NK-92 (cell line): Measurements from ENCODE around the gene PKD1L1.
"Not testable (repeated sequence)": the region's sequence is repeated elsewhere in the genome, so short reads cannot be mapped to it uniquely, and the experiment has no call there.

Experiments
- DNase-seq: peaks from one replicate; lab custom pipeline; 2025; ENCODE audit not compliant: unreplicated experiment; lab: John Stamatoyannopoulos, UW

PKD1L1 gene

DNA sequence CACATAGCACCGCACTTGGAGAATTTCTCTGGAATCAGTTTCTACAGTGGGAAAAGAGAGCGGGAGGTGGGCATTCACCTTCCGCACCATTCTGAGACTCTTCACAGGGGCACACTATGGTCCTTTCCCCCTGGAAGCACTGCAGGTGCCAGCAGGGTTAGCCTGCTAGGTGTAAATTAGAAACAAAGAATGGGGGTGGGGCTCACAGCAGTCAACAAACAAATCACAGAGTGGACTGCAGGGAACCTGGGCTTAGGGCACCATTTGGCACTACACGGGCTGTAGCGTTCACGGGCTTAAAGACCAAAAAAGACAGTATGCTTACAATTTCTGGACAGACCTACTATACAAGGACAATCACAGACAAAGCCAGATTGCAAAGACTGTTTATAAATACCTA lies 8.0 kb upstream of the PKD1L1 start:
- no peak for DNase-seq

DNA sequence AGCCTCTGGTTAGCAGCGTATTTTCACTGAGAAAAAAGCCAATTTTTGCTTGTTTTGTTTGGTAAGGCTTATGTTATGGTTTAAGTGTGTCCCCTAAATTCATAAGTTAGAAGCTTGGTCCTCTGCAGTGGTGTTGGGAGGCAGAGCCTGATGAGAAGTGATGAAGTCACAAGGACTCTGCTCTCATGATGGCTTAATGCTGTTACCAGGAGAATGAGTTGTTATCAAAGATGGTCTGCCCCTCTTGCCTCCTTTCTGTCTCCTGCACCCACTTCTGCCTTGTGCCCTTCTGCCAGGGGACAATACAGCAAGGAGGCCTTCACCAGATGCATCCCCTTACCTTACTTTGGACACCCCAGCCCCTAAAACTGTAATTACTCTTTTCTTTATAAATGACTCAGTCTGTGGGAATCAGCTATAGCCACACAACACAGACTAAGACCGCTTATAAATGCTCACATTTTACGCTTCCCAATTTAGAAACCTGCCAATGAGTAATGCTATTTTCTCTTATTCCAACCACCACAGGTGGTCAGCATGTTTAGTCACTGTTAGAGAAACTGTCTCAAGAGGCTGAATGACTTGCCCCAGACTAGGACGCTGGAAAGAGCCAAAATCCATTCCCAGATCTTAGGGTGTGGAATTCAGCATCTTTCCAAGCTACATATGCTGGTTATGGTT lies 6.1 kb upstream of the PKD1L1 start:
- DNase-seq: no peak

DNA sequence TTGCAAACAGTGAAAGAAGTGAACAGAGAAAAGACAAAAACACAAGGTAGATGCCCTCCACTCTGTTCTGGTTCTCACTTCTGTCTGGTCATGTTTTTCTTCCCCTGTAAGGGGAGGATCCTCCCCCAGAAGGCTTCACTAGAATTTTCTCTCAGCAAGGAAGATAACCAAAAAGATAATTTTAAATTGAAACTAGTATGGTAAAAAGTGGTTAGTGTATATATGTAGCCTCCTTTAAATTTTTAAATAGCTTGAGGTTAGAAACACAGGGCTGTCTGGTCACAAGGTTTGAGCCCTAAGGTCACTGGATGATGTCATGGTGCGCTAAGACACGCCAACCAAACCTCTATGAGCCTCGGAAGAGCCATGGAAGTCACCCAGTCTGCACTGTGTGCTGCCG lies 5.6 kb upstream of the PKD1L1 start:
- no peak for DNase-seq

DNA sequence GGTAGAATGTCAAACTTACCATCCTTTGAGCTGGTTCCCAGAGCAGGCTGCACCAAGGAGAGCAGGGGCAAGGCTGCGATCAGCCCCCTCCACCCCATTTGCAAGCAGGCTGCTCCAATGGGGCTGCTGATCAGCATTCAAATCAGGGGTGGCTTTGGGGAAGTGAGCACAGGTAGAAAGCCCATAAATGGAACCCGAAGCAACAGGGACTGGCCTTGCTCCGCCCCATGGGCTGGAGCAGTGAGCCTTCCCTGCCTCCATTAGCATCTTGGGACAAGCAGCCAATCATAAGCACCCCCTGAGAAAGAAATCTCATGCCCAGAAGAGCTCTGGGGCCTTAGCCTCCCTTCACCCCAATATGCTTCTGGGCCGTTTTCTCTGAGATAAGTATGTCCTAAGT lies 4.0 kb upstream of the PKD1L1 start:
- DNase-seq: no peak

DNA sequence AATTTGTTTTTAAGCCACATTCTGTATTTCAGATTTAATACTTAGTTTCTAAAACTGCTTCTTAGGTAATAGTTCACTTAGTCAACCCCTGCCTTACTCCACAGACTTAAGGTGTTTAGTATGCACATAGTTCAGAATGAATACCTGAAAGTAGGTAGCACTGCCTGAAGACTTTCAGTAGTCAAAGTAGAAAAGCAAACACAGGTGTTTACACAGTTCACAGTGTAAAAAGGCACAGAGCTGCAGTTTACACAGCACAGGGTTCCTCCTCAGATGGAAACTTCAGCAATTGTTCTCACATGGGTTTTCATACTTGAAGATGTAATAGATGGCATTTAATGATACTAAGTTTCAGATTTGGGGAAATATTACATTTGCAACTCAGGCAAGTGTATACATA lies 3.1 kb upstream of the PKD1L1 start:
- DNase-seq: no peak

DNA sequence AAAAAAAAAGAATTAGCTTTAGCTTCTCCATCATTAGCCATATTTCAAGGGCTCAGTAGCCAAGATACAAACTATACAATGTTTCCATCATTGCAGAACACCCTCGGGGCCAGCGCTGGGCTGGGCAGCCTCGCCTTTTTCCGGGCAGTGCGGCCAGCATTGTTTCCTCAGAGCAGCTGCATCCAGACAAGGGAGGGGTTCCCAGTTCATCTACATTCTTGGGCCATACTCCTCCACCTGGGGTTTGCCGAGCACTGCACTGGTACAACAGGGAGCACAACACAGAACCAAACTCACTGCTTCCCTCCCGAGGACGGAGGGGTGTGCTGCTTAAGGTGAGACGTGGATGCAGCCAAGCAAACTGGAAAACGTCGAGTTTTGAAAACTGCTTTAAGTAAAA lies 2.4 kb upstream of the PKD1L1 start:
- no peak for DNase-seq

DNA sequence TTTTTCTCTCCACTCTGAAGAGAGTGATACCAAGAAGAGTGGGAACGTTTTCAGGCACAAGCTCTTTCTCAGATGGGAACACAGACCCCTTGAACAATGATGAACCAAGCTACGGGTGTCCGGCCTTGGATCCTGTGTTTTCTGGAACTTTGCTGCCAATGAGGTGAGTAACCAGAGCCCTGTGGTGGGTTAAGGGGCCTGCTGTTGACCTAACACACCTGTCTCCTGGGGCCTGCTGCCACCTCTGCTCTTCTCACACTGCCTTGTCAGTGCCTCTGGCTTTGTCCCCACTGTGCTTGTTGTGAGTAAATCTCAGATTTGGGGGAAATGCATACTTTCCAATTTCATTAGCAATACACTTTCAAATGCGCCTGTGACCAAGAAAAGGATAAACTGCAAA lies 1.4 kb upstream of the PKD1L1 start:
- no peak for DNase-seq

DNA sequence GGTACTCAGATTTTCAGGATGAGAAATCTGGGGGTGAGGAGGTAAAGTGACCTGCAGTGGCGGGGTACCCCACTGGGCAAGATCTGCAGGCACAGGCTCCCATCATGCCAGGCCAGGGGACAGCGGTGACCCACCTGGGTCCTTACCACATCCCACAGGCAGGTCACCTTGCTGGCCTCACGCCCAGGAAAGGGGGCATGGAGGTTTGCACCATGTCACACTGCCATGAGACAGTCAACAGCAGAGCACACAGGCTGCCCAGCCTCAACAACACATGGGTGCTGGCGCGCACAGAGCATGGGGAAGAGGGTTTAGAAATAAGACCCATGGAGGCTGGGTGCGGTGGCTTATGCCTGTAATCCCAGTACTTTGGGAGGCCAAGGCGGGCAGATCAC lies 914 bp downstream of the PKD1L1 start:
- DNase-seq: no peak

DNA sequence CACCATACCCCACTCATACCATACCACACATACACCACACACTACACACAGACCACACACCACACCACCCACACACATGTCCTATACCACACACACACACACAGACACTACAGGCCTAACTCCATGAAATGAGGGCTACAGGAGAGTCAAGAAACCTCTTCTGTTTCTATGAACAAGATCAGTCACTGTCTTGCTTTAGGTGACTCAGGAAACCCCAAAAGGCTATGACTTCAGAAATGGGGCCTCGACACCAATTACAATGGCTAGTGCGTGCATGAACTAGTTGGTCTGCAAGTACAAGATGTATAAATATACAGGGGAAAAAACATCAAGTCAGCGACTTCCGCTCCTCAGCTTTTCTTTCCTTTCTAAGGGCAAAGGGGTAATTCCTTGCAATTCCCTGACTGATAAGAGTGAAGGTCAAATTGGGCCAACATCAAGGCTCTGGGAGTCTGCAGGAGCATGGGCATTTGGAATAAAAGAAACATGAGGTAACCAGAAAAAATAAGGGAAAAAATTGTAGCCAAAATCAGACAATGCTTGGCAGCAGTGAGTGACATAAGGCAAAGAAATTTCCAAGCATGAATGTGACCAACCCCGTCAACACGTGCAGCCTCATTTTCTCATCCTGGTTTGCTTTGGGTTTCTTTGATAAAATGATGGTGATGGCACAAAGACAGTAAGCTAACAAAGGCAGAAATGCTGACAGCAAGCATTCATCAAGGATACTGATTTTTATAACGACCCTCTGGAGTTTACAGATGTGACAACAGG lies 1.5 kb downstream of the PKD1L1 start:
- no peak for DNase-seq

DNA sequence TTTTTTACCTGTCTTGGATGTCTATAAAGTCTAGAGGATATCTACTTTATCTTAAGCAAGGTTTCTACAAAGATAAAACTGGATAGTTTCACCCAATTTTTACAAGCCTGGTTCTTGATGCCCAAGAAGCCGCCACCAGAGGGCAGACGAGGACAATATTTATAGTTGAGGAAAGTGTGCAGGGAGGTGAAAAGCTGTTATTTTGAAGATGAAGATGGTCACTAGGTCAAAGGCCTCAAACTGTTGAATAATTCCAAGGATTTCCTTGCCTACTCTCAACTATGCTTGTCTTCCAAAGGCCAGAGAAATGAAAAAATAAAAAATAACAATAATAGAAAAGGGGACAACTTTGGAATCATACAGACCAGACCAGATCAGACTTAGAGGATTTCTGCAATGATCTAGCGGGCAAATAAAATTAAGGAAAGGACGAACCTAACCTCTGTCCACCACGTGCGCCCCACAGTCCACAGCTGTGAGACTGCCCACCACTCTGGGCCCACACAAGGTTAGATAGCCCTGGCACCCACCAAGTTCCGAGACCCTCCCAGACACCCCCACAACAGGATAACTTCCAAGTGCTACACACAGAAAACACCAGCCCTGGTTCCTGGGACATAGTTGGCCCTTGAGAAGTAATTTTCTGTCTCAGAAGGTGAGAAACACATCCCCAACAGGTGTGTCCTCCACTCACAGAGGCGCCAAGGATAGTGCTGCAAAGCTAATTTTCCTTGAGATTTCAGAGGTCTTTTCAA lies 2.8 kb downstream of the PKD1L1 start:
- no peak for DNase-seq

DNA sequence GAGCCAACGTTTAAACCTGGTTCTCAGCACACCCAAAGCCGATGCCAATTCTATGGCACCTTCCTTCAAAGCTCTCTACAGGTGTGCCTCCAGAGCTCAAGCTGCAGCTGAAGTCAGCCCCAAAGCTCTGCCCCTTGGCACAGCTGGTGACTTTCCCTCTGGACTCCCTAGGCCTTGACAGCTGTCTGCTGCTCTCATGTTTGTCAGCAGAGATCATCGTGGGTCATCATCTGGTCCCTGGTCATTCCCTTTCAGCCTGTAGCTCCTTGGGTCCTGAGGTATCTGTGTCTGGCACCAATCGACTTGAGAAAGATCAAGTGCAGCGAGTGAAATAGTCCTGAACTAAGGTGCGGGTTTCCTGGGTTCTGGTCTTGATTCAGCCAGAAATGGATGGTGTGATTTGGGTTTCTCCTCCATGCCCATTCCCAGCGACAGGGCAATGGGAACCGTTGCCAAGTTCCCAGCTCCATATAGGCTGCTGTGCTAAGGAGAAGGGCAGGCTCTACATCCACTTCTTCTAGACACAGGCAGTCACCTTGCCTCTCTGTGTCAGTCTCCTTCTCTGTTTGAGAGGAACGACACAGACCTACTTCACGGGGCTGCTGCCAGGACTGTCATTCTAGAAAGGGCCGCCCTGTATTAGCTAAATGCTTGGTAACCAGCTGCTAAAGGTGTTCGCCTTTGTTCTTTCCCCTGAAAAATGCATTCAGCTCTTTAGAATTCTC lies 3.6 kb downstream of the PKD1L1 start:
- no peak for DNase-seq

DNA sequence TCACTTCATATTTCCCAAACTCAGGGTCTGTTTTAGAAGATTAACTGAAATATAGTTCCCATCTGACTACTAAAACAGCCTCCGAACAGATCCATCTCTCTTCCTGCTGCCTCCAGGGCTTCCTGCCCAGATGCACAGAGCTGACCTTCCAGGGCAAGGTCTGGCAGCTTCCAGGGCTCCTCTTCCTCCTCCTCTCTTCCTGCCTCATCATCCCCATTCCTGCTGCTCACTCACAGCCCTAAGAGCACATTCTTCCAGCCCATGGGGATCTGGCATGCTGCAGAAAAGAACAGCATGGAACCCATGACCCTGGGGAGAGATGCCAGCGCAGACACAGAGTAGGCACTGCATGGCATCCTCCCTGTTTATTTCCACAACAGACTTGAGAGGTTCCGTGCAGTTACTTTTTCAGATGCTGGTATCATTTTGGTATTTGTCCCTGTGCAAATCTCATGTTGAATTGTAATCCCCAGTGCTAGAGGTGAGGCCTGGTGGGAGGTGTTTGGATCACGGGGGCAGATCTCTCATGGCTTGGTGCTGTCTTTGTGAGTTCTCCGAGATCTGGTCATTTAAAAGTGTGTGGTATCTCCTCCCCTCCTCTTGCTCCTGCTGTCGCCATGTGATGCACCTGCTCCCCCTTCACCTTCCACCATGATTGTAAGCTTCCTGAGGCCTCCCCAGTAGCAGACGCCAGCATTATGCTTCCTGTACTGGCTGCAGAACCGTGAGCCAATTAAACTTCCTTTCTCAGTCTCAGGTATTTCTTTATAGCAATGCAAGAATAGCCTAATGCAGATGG lies 4.4 kb downstream of the PKD1L1 start:
- no peak for DNase-seq

DNA sequence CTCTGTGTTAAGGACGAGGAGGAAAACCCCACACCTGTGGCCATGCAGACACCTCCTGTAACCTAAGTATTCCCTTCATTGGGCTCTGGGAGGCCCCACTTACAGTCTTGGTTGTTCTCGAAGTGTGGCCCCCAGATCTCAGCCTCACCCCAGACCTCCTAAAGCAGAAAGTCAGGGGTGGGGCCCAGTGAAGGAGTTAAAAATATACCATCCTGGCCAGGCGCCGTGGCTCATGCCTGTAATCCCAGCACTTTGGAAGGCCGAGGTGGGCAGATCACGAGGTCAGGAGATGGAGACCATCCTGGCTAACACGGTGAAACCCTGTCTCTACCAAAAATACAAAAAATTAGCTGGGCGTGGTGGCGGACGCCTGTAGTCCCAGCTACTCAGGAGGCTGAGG lies 5.6 kb downstream of the PKD1L1 start:
- not testable (repeated sequence) for DNase-seq

DNA sequence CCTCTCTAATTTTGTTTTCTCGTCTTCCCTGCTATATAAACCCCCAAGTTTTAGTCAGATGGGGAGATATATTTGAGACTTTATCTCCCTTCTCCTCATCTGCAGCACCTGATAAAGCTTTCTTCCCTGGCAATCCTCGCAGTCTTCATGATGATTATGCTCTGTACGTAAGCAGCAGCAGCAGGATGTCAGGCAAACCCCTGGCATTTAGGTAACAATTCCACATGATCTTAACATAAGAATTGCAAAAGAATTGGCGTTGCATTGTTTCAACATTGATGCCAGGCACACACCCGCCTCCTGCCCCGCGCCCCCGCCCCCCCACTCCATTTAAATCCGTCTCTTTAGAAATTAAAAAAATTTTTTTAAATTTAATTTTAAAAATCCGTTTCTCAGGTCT lies 6.1 kb downstream of the PKD1L1 start:
- DNase-seq: no peak

DNA sequence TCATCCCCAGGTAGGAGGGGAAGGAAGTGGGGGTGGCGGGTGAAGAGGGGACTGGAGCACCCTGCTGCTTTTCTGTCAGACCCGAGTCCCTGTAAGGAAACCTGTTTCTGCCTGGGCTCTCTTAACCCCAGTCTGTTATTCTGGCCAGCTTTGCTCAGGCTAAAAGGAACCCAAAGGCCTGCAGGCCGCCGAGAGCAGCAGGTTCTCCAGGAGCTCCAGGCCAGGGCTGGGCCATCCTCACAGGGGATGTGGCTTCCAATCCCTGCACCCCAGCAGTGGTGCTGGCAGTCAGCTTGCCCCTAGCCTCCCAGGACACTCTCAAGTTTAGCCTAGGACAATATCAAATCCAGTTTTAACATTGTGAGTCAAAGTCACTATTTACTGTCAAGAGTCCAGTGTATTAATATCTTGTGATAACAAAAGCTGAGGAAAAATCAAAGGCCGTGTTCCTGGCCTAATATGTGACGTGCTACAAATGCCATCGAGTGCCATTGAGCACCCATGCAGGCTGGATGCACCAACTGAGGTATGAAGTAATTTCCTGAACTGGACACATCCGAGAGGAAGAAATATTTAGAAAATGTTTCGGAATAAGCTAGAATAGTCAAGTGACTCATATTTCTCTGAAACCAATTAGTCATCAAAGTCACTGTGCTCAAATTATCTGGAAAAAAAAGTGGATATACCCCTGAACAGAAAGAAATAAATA lies 7.0 kb downstream of the PKD1L1 start:
- DNase-seq: no peak

DNA sequence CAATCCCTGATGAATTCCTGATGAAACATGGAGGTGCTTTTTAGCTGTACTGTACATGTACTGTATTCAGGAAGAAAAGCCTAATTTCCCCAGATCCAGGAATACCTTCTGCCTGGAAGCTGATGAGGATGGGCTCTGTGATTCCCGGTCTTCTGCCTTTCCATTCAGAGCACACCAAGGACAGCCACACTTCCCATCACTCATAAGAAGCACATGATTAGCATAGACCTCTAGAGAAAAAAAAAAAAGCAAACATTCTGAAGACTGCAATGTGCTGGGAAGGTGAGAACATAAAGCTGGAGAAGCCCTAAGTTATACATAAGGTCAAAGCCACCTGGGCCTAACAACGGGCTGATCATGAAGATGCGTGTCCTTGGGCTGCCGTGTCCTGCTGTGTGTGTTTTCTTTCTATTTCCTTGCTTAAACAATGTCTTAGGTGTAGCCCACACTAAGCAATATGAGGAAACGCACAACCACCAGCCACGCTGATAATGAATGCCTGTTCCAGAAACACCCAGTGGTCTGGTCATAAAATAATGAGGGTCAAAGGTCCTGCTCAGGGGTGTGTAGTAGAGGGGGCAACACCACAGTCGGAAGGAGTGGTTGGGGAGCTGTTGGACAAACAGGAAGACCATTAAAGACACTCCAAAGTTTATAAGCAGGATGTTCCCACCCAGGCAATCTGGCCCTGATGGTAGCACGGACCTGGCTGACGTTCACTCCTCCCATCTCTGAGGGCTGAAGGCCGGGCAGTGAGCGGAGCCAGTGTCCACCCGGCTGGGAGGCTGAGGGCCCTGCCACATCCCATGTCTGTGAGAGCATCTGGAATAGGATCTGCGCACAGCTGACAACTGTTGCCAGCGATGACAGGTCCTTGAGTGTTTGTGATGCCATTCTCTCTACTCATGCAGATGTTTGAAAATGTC lies 7.9 kb downstream of the PKD1L1 start:
- no peak for DNase-seq

DNA sequence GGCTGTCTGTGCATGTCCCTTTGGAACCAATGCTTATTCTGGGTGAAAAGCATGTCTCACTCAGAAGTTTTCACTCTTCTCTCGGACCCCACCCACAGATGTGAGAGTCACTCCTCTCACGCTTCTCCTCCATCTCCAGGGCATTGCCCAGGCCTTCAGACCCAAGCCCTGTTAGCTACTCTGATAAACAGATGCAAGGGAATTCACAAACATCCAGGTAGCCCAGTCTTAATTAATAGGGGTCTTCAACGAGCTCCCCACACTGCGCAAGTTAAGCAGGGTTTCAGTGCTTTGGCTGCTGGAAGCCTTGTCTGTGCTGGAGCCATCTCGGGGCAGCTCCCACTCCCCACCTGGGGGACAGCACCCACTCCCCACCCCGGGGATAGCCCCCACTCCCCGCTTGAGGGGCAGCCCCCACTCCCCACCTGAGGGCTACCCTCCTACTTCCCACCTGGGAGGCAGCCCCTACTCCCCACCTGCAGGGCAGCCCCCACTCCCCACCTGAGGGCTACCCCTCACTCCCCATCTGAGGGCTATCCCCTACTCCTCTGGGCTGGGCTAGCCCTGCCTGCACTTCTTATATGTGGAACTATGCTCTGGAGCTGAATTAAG lies 8.7 kb downstream of the PKD1L1 start:
- DNase-seq: no peak

DNA sequence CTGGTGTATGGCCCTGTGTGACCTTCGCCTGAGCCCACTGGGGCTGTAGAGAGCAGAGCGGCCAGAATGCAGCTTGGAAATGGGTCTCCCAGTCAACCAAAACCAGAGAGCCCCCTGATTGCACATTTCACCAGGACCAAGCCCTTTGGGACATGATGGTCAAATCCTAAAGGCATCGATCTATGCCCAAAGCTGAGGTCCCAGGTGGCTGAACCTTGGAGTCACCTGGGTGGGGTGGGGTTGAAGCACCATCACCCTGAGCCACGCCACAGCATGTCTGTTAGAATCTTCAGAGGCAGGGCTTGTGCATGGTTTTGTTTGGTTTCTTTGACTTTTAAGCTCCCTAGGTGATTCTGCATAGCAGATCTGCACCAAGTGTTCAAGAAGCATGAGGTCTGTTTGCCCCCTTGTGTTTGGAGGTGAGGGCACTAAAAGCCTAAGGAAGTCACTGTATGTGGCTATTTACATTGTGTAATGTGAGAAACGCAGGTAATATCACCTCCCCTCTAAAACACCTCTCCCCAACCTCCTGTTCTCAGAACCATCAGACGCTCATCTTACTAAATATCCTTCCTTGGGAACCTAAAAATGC lies 9.6 kb downstream of the PKD1L1 start:
- DNase-seq: no peak
